Psoas muscle (tissue), 8 donors: ENCODE data around the gene POLN. TPM values are rescaled to one million over a fixed set of nuclear protein-coding genes. Genes with fewer than 3 reads are reported as not detected.

Experiments used
- ATAC-seq, 4 donors: fragments of 200-7000 bp; cut with Tn5 transposase; one replicate each; pipeline ENCODE4 v1.9.1; 2020; ENCODE audit warnings: moderate library complexity in 3 of 4, mild to moderate bottlenecking in 2 of 4
- DNase-seq, 2 donors: peaks; one replicate each; pipeline ENCODE4 v3.0.0-alpha.2; 2020
- H3K27ac ChIP-seq: fragments of 200-600 bp; one replicate; pipeline ENCODE4 v1.8.0; 2022
- H3K27me3 ChIP-seq, 3 donors: fragments of 200-600 bp in 1 of 3; one replicate each; pipeline versions ENCODE4 v1.6.1 to v1.8.0; 2013 to 2022; ENCODE audit warnings: low read length in 2 of 3, mild to moderate bottlenecking in 2 of 3, moderate library complexity in 1 of 3; ENCODE audit not compliant: insufficient read depth in 3 of 3
- H3K36me3 ChIP-seq, 2 donors: fragments of 200-600 bp in 1 of 2; one replicate each; pipeline versions ENCODE4 v1.6.1 to v1.8.0; 2013 to 2022; ENCODE audit warnings: low read depth in 1 of 2, mild to moderate bottlenecking in 1 of 2, moderate library complexity in 1 of 2; ENCODE audit not compliant: insufficient read depth in 1 of 2
- H3K4me1 ChIP-seq: fragments of 200-600 bp; one replicate; pipeline ENCODE4 v1.8.0; 2022
- H3K4me3 ChIP-seq: fragments of 200-600 bp; one replicate; pipeline ENCODE4 v1.8.0; 2022; ENCODE audit warnings: mild to moderate bottlenecking
- H3K9me3 ChIP-seq: fragments of 200-600 bp; one replicate; pipeline ENCODE4 v1.8.0; 2022
- WGBS, 3 donors: extraction: QIAGEN DNeasy Blood & Tissue Kit; methylation state at CpG; one replicate each; pipeline versions ENCODE4 v1.1.6 to v1.1.7; 2013; 5-methylcytosine and 5-hydroxymethylcytosine counted together
- intact Hi-C, 2 donors: fragments of 100-400 bp; cut with DNase I; formaldehyde crosslinking; loops; one replicate each; pipeline versions ENCODE4 v1.11.0 to v1.14.2; 2022
- polyA plus RNA-seq, 3 donors: library from polyadenylated mRNA; stranded (reverse); fragments of 200-250 nt; gene quantifications; one replicate each; pipeline ENCODE4 v1.2.3, GENCODE V29; 2013
- total RNA-seq, 4 donors: library from RNA; stranded (reverse); fragmentation: NEBNext Ultra II Directional in 2 of 4; extraction: Animal tissue kit (Norgen Biotek cat#: 25700) in 2 of 4; gene quantifications; one replicate each; pipeline versions ENCODE4 v1.2.1 to v1.2.4, GENCODE V29; 2021 to 2023
- TF ChIP-seq, protein P1 (sequence below): fragments of 200-600 bp; IDR thresholded peaks from one replicate; pipeline ENCODE4 v1.8.0; 2022; ENCODE audit warnings: antibody characterized with exemption
- donor health status: healthy with polysubstance abuse.
- donor health status: DM: no; HTN: no; CAD: no; lungs with moderate emphysema.
- donor health status: Bipolar disorder and iron deficiency.
- donor health status: healthy.
- donor health status: DM: yes; HTN: yes; CAD: no.
- donor health status: DM: no; HTN: no; CAD: no.
- donor health status: DM: no; HTN: no; CAD: no.
- donor health status: DM: yes; HTN: yes; CAD: no.

Gene POLN
- total and polyA plus RNA-seq, 7 donors = 0.44 to 3.0 (median 0.95) TPM

DNA sequence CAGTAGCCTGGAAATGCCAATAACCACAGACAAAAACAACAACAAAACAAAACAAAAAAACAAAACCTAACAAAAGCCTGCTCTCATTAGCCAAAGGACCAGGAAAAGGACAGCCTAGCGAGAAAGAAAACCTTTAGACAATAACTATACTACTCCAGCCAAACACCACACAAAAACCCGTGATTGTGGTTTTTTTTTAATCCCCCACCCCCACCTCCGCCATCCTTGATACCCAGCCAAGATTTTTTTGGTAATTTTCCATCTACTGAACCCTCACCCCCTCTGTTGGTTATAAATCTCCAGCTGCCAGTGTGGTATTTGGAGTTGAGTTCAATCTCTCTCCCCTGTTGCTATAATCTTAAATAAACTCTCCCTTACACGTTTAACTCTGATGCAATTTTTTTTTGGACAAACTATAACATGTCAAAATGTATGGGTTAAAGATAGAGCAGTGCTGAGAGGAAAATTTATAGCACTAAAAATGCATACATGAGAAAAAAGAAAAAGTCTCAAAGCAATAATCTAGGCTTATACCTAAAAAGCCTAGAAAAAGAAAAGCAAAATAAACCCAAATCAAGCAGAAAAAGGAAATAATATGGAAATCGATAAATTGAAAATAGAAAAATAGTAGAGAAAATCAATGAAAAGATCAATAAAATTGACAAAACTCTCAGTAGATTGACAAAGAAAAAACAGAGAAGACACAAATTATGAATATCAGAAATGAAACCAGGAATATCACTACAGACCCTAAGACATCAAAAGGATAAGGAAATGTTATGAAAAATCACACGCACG is 99.1 kb downstream of the POLN start:
- Histone ChIP-seq H3K4me1 (no peaks in the 10 kb centered on the region), H3K27me3 (peaks cover 0 to 2% (median 0%) of the 10 kb centered on the region in 3 donors), H3K4me3 (no peak overlapping the region), H3K36me3 (no peaks in the 10 kb centered on the region), H3K27ac (no peak overlapping the region), H3K9me3 (no peaks in the 10 kb centered on the region)
- TF ChIP-seq, protein P1, sequence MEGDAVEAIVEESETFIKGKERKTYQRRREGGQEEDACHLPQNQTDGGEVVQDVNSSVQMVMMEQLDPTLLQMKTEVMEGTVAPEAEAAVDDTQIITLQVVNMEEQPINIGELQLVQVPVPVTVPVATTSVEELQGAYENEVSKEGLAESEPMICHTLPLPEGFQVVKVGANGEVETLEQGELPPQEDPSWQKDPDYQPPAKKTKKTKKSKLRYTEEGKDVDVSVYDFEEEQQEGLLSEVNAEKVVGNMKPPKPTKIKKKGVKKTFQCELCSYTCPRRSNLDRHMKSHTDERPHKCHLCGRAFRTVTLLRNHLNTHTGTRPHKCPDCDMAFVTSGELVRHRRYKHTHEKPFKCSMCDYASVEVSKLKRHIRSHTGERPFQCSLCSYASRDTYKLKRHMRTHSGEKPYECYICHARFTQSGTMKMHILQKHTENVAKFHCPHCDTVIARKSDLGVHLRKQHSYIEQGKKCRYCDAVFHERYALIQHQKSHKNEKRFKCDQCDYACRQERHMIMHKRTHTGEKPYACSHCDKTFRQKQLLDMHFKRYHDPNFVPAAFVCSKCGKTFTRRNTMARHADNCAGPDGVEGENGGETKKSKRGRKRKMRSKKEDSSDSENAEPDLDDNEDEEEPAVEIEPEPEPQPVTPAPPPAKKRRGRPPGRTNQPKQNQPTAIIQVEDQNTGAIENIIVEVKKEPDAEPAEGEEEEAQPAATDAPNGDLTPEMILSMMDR = no peak
- WGBS, 3 donors = 61 to 68% (median 67%) methylated on average over 7 of the region's 7 CpGs
- intact Hi-C loops = no loop called here
- DNase-seq (no peak), ATAC-seq (no peak)

DNA sequence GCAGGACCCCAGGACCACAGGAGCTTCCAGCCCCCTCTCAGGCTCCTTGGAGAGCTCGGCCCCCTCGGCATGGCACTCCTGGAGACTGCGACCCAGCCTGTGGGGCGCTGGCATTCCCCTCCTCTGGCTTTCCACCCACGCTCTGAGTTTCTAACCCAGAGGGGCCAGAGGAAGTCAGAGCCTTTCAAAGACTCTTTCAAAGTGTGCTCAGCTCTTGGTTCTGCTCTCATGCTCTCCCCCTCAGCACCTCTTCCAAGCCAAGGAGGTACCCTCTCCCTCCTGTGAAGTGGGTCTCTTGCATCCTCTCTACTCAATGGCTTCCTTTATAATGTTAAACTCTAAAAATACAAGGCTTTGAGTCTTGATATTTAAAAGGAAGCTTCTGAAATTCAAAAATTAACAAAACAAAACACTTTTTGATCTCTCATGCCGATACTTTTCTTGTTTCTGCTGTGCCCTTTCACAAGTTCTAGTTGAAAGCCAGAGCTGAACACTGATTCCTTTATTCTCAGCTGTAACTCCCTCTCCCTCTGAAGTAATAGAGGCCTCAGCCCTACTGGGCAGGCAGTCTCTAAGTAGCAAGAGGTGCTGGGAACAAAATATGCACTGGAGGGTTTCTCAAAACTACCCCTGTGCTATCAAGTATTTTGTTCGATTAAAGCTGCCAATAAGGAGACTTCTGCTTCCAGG is 100.0 kb downstream of the POLN start:
- 74 to 83% (median 77%) methylated on average over 7 of the region's 7 CpGs for WGBS, 3 donors
- intact Hi-C loops = no loop called here
- Histone ChIP-seq H3K4me3 (no peak overlapping the region), H3K9me3 (no peaks in the 10 kb centered on the region), H3K36me3 (no peaks in the 10 kb centered on the region), H3K27me3 (peaks cover 0 to 2% (median 0%) of the 10 kb centered on the region in 3 donors), H3K27ac (no peak overlapping the region), H3K4me1 (peaks cover under 1% of the 10 kb centered on the region)
- DNase-seq (no peak), ATAC-seq (no peak)
- TF ChIP-seq, protein P1 = no peak

DNA sequence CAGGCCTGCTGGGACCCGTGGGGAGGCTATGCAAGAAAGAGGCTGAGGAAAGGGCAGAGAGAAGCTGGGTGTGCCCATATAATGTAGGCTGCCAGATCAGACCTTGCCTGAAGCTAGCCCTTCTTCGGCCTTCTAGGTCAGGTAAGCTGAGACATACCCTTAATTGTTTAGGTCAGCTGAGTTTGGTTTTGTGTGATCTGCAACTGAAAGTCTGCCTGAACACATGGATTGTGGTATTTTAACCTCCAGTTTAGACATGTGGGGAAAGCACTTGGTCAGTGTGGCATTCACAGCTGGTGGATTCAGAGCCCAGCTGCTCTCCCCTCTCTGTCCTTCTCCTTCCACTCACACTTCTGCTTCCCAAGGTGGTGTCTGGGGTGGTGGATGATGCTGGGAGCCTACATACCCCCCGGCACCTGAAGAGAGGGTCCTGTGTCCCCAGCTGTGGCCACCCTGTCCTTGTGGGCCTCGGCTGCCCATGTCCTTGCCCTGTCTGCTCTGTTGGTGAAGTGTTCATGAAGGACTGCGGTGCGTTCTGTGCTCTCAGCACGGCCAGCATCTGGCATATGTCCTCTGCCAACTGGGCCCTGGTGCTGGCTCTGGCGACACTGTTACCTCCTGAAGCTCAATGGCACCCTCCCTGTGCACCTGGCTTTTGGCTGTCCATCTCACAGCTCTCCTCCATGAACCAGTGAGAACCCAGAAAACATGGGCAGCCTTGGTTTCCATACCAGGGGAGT is 100.7 kb downstream of the POLN start:
- WGBS, 3 donors = 68 to 73% (median 71%) methylated on average over 8 of the region's 8 CpGs
- DNase-seq (no peak), ATAC-seq (no peak)
- no peaks in the 10 kb centered on the region for H3K9me3 ChIP-seq
- peaks cover 0 to 2% (median 0%) of the 10 kb centered on the region in 3 donors for H3K27me3 ChIP-seq
- intact Hi-C loops = no loop called here
- H3K4me3 ChIP-seq = no peak overlapping the region
- TF ChIP-seq, protein P1 = no peak
- H3K27ac ChIP-seq = no peak overlapping the region
- H3K4me1 ChIP-seq = peaks cover 3% of the 10 kb centered on the region
- H3K36me3 ChIP-seq = no peaks in the 10 kb centered on the region

DNA sequence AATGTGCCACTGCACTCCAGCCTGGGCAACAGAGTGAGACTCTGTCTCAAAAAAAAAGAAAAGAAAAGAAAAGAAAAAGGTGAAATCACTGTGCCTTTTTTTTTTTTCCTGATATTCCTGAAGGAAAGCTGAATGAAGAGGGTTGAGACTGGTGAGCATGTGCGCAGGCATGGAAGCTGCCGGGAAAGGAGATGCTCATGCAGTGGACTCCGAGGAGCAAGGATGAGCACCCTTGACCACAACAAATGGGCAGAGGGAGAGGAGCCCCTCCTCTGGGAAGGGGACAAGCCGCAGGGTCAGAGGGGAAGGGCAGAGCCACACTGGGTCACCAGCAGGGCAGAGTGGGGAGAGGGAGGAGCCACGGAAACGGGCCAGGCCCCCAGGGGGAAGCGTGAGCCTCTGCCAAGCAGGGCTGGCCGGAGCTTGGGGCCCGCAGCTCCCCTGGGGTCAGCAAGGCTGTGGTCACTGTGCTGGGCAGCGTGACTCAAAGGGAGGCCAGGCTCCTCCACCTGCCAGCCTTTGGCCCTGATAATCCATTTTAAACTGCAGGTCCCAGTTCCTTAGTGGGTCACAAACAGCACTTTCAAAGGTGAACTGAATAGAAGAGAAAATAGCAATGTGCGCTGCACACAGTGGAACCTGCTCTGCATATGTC is 102.9 kb downstream of the POLN start:
- TF ChIP-seq, protein P1 = no peak
- Histone ChIP-seq H3K27ac (no peak overlapping the region), H3K4me1 (peaks cover 3% of the 10 kb centered on the region), H3K9me3 (no peaks in the 10 kb centered on the region), H3K27me3 (peaks cover 0 to 2% (median 0%) of the 10 kb centered on the region in 3 donors), H3K36me3 (no peaks in the 10 kb centered on the region), H3K4me3 (no peak overlapping the region)
- no peak for ATAC-seq
- no peak for DNase-seq
- WGBS, 3 donors = 46 to 55% (median 54%) methylated on average over 11 of the region's 11 CpGs
- intact Hi-C loops = no loop called here
